ENCODE measurements around the gene LUC7L3.

GRCh38 chr17:50764734-50765149 lies 45.3 kb downstream of the LUC7L3 start:
- TF ChIP-seq MAX (IDR thresholded peaks at IDR 0.05; ENCODE audit: low read depth, low read length) = no peak
- TF ChIP-seq POLR2A (IDR thresholded peaks at IDR 0.05; ENCODE audit: extremely low read depth, insufficient read length) = no peak

All from NB4 (cell line).